Right lobe of liver (tissue), 4 donors: ENCODE results near the gene BPIFB6.

Experiments used
- POLR2A ChIP-seq: fragments of 450-650 bp; IDR thresholded peaks from one replicate; pipeline ENCODE4 v1.6.1; 2017; ENCODE audit warnings: antibody characterized with exemption, mild to moderate bottlenecking
- TF ChIP-seq, protein P1 (sequence below), 4 donors: fragments of 200-600 bp in 3 of 4; fragments of 450-650 bp in 1 of 4; IDR thresholded peaks; one replicate each; pipeline versions ENCODE4 v1.5.1 to v1.8.0; 2016 to 2022; ENCODE audit warnings: antibody characterized with exemption in 4 of 4, mild to moderate bottlenecking in 2 of 4
- donor health status: DM: no; HTN: no; CAD: no.
- donor health status: DM: no; HTN: no; CAD: no.
- donor health status: DM: no; HTN: yes; CAD: no.

GRCh38 chr20:33000802-33001466 is 30.5 kb upstream of the BPIFB6 start:
- TF ChIP-seq, protein P1, sequence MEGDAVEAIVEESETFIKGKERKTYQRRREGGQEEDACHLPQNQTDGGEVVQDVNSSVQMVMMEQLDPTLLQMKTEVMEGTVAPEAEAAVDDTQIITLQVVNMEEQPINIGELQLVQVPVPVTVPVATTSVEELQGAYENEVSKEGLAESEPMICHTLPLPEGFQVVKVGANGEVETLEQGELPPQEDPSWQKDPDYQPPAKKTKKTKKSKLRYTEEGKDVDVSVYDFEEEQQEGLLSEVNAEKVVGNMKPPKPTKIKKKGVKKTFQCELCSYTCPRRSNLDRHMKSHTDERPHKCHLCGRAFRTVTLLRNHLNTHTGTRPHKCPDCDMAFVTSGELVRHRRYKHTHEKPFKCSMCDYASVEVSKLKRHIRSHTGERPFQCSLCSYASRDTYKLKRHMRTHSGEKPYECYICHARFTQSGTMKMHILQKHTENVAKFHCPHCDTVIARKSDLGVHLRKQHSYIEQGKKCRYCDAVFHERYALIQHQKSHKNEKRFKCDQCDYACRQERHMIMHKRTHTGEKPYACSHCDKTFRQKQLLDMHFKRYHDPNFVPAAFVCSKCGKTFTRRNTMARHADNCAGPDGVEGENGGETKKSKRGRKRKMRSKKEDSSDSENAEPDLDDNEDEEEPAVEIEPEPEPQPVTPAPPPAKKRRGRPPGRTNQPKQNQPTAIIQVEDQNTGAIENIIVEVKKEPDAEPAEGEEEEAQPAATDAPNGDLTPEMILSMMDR (IDR thresholded peaks at IDR 0.05) = no peak
- TF ChIP-seq POLR2A = no peak
